ENCODE measurements around the gene NAXE. TPM values are rescaled to one million over a fixed set of nuclear protein-coding genes. Genes with fewer than 3 reads are reported as not detected.

NAXE gene
- total RNA-seq, 1 experiment from 2014 or later = 143 TPM

DNA sequence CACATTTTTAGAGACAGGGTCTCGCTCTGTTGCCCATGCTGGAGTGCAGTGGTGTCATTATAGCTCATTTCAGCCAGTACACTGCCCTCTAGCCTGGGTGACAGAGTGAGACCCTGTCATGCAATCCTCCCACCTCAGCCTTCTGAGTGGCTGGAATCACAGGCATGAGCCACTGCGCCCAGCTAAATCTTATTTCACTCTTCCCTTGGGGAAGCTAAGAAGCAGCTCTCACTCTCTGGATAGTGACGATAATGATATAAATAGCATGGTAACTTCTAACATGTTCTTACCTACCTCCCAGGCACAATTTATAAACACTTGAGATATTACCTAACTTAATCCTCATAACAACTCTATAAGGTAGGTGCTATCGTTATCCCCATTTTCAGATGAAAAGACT lies 44.1 kb upstream of the NAXE start:
- intact Hi-C loops (cut with micrococcal nuclease; ENCODE audit: unreplicated experiment) = no loop called here
- H3K36me3 Mint-ChIP-seq (ENCODE audit: insufficient read depth, unreplicated experiment) = peaks cover 38% of the 10 kb centered on the region
- no peaks in the 10 kb centered on the region for H3K27me3 Mint-ChIP-seq (ENCODE audit: unreplicated experiment)
- H3K27ac Mint-ChIP-seq (ENCODE audit: unreplicated experiment) = no peak overlapping the region
- TF ChIP-seq, protein P1, sequence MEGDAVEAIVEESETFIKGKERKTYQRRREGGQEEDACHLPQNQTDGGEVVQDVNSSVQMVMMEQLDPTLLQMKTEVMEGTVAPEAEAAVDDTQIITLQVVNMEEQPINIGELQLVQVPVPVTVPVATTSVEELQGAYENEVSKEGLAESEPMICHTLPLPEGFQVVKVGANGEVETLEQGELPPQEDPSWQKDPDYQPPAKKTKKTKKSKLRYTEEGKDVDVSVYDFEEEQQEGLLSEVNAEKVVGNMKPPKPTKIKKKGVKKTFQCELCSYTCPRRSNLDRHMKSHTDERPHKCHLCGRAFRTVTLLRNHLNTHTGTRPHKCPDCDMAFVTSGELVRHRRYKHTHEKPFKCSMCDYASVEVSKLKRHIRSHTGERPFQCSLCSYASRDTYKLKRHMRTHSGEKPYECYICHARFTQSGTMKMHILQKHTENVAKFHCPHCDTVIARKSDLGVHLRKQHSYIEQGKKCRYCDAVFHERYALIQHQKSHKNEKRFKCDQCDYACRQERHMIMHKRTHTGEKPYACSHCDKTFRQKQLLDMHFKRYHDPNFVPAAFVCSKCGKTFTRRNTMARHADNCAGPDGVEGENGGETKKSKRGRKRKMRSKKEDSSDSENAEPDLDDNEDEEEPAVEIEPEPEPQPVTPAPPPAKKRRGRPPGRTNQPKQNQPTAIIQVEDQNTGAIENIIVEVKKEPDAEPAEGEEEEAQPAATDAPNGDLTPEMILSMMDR (IDR thresholded peaks at IDR 0.05; ENCODE audit: unreplicated experiment) = no peak
- H3K4me1 Mint-ChIP-seq (ENCODE audit: low read depth, unreplicated experiment) = peaks cover 29% of the 10 kb centered on the region
- no peak overlapping the region for H3K4me3 Mint-ChIP-seq (ENCODE audit: low read depth, unreplicated experiment)
- no TSS peak for BruUV-seq (replicated peaks)
- CTCF ChIA-PET = no interaction called here
- H3K9me3 Mint-ChIP-seq (ENCODE audit: low read depth, unreplicated experiment) = no peaks in the 10 kb centered on the region
- no peak for DNase-seq

DNA sequence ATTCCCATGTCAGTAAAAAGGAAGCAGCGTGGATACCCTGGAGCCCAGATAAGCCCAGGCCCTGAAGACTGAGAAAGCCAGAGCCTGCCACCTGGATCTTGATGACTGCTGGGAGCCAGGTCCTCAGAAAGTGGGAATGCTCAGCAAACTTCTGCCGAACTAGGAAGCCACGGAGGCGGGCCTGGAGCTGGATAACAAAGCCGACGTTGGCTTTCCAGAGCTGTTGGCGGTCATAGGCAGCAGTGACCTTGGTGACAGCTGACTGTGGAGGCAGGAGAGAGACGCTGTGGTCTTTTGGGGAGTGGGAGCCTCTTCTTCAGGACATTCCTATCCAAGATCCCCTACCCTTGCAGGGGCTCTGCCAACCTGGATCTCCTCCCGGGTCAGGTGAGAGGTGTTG lies 43.6 kb upstream of the NAXE start:
- H3K4me3 Mint-ChIP-seq (ENCODE audit: low read depth, unreplicated experiment) = no peak overlapping the region
- CTCF ChIA-PET = no interaction called here
- TF ChIP-seq, protein P1 (IDR thresholded peaks at IDR 0.05; ENCODE audit: unreplicated experiment) = no peak
- H3K36me3 Mint-ChIP-seq (ENCODE audit: insufficient read depth, unreplicated experiment) = peaks cover 39% of the 10 kb centered on the region
- no peaks in the 10 kb centered on the region for H3K9me3 Mint-ChIP-seq (ENCODE audit: low read depth, unreplicated experiment)
- H3K4me1 Mint-ChIP-seq (ENCODE audit: low read depth, unreplicated experiment) = peaks cover 29% of the 10 kb centered on the region
- no TSS peak for BruUV-seq (replicated peaks)
- no peak overlapping the region for H3K27ac Mint-ChIP-seq (ENCODE audit: unreplicated experiment)
- no peaks in the 10 kb centered on the region for H3K27me3 Mint-ChIP-seq (ENCODE audit: unreplicated experiment)
- no peak for DNase-seq
- intact Hi-C loops (cut with micrococcal nuclease; ENCODE audit: unreplicated experiment) = no loop called here

DNA sequence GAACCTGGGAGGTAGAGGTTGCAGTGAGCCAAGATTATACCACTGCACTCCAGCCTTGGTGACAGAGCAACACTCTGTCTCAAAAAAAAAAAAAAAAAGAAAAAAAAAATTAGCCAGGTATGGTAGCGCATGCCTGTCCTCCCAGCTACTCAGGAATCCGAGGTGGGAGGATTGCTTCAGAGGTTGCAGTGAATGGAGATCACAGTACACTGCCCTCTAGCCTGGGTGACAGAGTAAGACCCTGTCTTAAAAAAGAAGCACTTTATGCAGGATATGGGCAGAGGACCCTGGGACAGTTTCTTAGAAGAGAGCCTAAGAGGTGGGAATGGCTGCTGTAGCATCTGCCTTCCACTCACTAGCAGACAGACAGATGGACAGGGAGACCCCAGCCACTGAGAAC lies 42.2 kb upstream of the NAXE start:
- Mint-ChIP-seq H3K4me3 (ENCODE audit: low read depth, unreplicated experiment) (no peak overlapping the region), H3K4me1 (ENCODE audit: low read depth, unreplicated experiment) (peaks cover 31% of the 10 kb centered on the region), H3K36me3 (ENCODE audit: insufficient read depth, unreplicated experiment) (peaks cover 40% of the 10 kb centered on the region), H3K27ac (ENCODE audit: unreplicated experiment) (no peak overlapping the region), H3K27me3 (ENCODE audit: unreplicated experiment) (no peaks in the 10 kb centered on the region), H3K9me3 (ENCODE audit: low read depth, unreplicated experiment) (no peaks in the 10 kb centered on the region)
- intact Hi-C loops (cut with micrococcal nuclease; ENCODE audit: unreplicated experiment) = no loop called here
- TF ChIP-seq, protein P1 (IDR thresholded peaks at IDR 0.05; ENCODE audit: unreplicated experiment) = no peak
- no peak for DNase-seq
- no TSS peak for BruUV-seq (replicated peaks)
- CTCF ChIA-PET = no interaction called here

DNA sequence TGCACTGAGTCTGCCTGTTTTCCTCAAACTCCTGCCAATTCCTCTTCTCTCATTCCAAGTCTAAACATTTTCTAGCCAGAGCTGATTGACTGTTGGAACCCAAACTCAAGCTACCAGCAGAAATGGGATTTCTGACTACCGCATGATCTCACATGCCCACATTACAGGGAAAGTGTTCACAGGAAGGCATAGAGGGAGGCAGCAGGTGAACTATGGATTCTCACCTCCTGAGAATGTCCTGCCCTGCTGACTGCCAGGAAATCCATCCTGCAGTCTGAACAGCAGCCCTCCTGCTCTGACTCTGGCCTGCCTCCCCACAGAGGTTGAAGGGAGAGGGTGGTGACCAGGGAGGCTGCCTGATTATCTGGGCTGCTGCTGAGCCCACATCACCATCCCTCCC lies 41.7 kb upstream of the NAXE start:
- Mint-ChIP-seq H3K27me3 (ENCODE audit: unreplicated experiment) (no peaks in the 10 kb centered on the region), H3K4me1 (ENCODE audit: low read depth, unreplicated experiment) (peaks cover 26% of the 10 kb centered on the region), H3K27ac (ENCODE audit: unreplicated experiment) (no peak overlapping the region), H3K36me3 (ENCODE audit: insufficient read depth, unreplicated experiment) (peaks cover 36% of the 10 kb centered on the region), H3K9me3 (ENCODE audit: low read depth, unreplicated experiment) (no peaks in the 10 kb centered on the region), H3K4me3 (ENCODE audit: low read depth, unreplicated experiment) (no peak overlapping the region)
- intact Hi-C loops (cut with micrococcal nuclease; ENCODE audit: unreplicated experiment) = no loop called here
- TF ChIP-seq, protein P1 (IDR thresholded peaks at IDR 0.05; ENCODE audit: unreplicated experiment) = no peak
- DNase-seq = no peak
- no TSS peak for BruUV-seq (replicated peaks)
- CTCF ChIA-PET = interaction anchor here (0.5 kb wide), 1 partner anchor 91 kb away, joined by 3 read pairs; no protein-coding TSS in a partner anchor

All from Calu3 (cell line).